ENCODE data around the gene GPD2.

The GPD2 gene

DNA sequence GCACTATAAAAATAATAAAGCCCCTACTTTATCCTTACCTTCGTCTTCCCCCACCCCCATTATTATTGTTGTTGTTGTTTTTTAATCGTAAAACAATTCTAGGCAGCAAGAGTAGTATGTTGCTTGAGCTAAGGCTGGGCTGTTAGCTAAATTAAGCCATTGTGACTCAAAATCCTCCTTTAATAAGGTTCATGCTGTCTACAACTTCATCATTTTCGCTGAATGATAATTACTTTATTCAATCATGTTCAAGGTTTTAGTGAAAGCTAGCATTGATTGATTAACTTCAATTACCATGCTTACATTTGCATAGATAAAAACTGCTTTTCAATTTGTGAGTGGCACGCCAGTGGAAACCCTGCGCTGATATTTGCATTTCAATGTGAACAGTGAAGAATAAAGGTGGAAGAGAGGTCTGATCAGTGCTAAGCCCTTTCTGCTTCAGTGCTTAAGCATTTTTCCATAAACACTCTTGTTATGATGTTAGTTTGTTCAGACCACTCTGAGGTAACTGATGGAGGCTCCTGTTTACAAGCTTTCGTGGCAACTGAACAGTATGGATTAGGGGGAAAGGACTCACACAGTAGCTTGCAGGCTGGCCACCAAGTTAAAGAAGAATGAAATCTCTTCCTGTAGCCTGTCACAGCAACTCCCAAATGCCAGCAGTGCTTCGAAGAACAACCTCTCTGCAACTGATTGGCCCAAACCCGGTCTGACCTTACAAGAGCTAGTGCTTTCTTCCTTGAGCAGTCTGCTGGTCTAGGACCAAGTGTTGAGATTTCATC, 156.8 kb downstream of the GPD2 start:
- no peak overlapping the region for H3K27ac ChIP-seq
- H3K36me3 ChIP-seq (ENCODE audit: insufficient read depth), result no peaks in the 10 kb centered on the region
- no peaks in the 10 kb centered on the region for H3K27me3 ChIP-seq (ENCODE audit: insufficient read depth, low read depth)
- no peaks in the 10 kb centered on the region for H4K20me1 ChIP-seq (ENCODE audit: insufficient read depth)
- peaks cover 8% of the 10 kb centered on the region for H3K4me1 ChIP-seq (ENCODE audit: low read depth, poor library complexity, severe bottlenecking)
- H2AFZ ChIP-seq (ENCODE audit: low read depth), result no peak overlapping the region
- no peak overlapping the region for H3K4me2 ChIP-seq
- H3K4me3 ChIP-seq (IDR thresholded peaks at IDR 0.05; ENCODE audit: insufficient read depth, low read depth, low read length), result no peak overlapping the region
- TF ChIP-seq, protein P1, sequence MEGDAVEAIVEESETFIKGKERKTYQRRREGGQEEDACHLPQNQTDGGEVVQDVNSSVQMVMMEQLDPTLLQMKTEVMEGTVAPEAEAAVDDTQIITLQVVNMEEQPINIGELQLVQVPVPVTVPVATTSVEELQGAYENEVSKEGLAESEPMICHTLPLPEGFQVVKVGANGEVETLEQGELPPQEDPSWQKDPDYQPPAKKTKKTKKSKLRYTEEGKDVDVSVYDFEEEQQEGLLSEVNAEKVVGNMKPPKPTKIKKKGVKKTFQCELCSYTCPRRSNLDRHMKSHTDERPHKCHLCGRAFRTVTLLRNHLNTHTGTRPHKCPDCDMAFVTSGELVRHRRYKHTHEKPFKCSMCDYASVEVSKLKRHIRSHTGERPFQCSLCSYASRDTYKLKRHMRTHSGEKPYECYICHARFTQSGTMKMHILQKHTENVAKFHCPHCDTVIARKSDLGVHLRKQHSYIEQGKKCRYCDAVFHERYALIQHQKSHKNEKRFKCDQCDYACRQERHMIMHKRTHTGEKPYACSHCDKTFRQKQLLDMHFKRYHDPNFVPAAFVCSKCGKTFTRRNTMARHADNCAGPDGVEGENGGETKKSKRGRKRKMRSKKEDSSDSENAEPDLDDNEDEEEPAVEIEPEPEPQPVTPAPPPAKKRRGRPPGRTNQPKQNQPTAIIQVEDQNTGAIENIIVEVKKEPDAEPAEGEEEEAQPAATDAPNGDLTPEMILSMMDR (conservative IDR thresholded peaks at IDR 0.05; ENCODE audit: low read depth, low read length), result no peak
- H3K79me2 ChIP-seq (ENCODE audit: insufficient read depth, low read depth), result no peaks in the 10 kb centered on the region
- no peak overlapping the region for H3K9ac ChIP-seq

- H4K20me1 ChIP-seq (ENCODE audit: insufficient read depth), result no peaks in the 10 kb centered on the region
- H2AFZ ChIP-seq (ENCODE audit: low read depth), result no peak overlapping the region
- no peak overlapping the region for H3K9ac ChIP-seq
- TF ChIP-seq, protein P1 (conservative IDR thresholded peaks at IDR 0.05; ENCODE audit: low read depth, low read length), result no peak
- H3K4me1 ChIP-seq (ENCODE audit: low read depth, poor library complexity, severe bottlenecking), result peaks cover 8% of the 10 kb centered on the region
- H3K79me2 ChIP-seq (ENCODE audit: insufficient read depth, low read depth), result no peaks in the 10 kb centered on the region
- H3K27me3 ChIP-seq (ENCODE audit: insufficient read depth, low read depth), result no peaks in the 10 kb centered on the region
- H3K4me2 ChIP-seq, result no peak overlapping the region
- H3K36me3 ChIP-seq (ENCODE audit: insufficient read depth), result no peaks in the 10 kb centered on the region
- no peak overlapping the region for H3K27ac ChIP-seq
- no peak overlapping the region for H3K4me3 ChIP-seq (IDR thresholded peaks at IDR 0.05; ENCODE audit: insufficient read depth, low read depth, low read length)
These were observed 157.4 kb downstream of the GPD2 start for GRCh38 chr2:156593594-156593921.

DNA sequence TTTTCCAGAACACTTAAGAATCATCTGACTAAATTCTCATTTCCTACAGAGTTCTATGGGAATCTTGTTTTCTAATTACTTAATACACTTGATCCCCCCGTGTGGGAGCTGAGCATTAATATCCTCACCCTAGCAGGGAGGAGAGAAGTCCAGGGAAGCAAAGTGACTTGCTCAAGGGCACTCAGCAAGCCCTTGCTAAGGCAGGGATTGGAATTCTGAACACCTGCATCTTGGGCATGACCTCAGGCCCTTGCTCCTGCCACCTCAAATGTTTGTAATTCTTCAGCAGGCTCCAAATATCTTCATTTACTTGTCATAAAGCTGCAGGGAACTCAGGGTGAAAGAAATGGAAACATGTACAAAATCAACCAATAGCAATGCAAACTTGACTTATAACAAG, 162.4 kb downstream of the GPD2 start:
- Histone ChIP-seq H3K4me2 (no peak overlapping the region), H2AFZ (ENCODE audit: low read depth) (no peak overlapping the region), H3K27me3 (ENCODE audit: insufficient read depth, low read depth) (no peaks in the 10 kb centered on the region), H3K27ac (no peak overlapping the region), H3K4me1 (ENCODE audit: low read depth, poor library complexity, severe bottlenecking) (no peaks in the 10 kb centered on the region), H3K36me3 (ENCODE audit: insufficient read depth) (no peaks in the 10 kb centered on the region), H3K4me3 (IDR thresholded peaks at IDR 0.05; ENCODE audit: insufficient read depth, low read depth, low read length) (no peak overlapping the region), H3K9ac (no peak overlapping the region), H3K79me2 (ENCODE audit: insufficient read depth, low read depth) (no peaks in the 10 kb centered on the region), H4K20me1 (ENCODE audit: insufficient read depth) (no peaks in the 10 kb centered on the region)
- TF ChIP-seq, protein P1 (conservative IDR thresholded peaks at IDR 0.05; ENCODE audit: low read depth, low read length), result no peak

GRCh38 chr2:156600196-156600595, 164.0 kb downstream of the GPD2 start:
- Histone ChIP-seq H3K27ac (no peak overlapping the region), H3K27me3 (ENCODE audit: insufficient read depth, low read depth) (no peaks in the 10 kb centered on the region), H3K4me3 (IDR thresholded peaks at IDR 0.05; ENCODE audit: insufficient read depth, low read depth, low read length) (no peak overlapping the region), H4K20me1 (ENCODE audit: insufficient read depth) (no peaks in the 10 kb centered on the region), H3K4me1 (ENCODE audit: low read depth, poor library complexity, severe bottlenecking) (no peaks in the 10 kb centered on the region), H3K36me3 (ENCODE audit: insufficient read depth) (no peaks in the 10 kb centered on the region), H3K9ac (no peak overlapping the region), H3K4me2 (no peak overlapping the region), H2AFZ (ENCODE audit: low read depth) (no peak overlapping the region), H3K79me2 (ENCODE audit: insufficient read depth, low read depth) (no peaks in the 10 kb centered on the region)
- TF ChIP-seq, protein P1 (conservative IDR thresholded peaks at IDR 0.05; ENCODE audit: low read depth, low read length), result no peak

Data from KMS-11 (cell line).